Kidney epithelial cell (primary cell): ENCODE results near the gene TMCC2. TPM values are rescaled to one million over a fixed set of nuclear protein-coding genes. Genes with fewer than 3 reads are reported as not detected.

ENCODE experiments used
- DNase-seq: peaks from one replicate; pipeline ENCODE4 v3.0.0-alpha.2; 2010; ENCODE audit warnings: low read depth
- H3K27me3 ChIP-seq: 2 replicates; pipeline ENCODE4 v1.6.0; 2011; ENCODE audit warnings: low read length; ENCODE audit not compliant: control insufficient read depth, insufficient read depth
- H3K36me3 ChIP-seq: 2 replicates; pipeline ENCODE4 v1.5.1; 2011; ENCODE audit warnings: low read length; ENCODE audit not compliant: control insufficient read depth, insufficient read depth
- H3K4me3 ChIP-seq: 2 replicates; pipeline ENCODE4 v1.5.1; 2011; ENCODE audit warnings: low read depth, mild to moderate bottlenecking, control low read depth, low read length
- total RNA-seq: library from RNA; depleted of rRNA; stranded (reverse); fragments of >200 nt; gene quantifications from 2 replicates; pipeline ENCODE4 v1.2.3, GENCODE V29; 2015
- TF ChIP-seq, protein P1 (sequence below): IDR thresholded peaks from 2 replicates; pipeline ENCODE4 v1.5.1; 2011; ENCODE audit warnings: mild to moderate bottlenecking, moderate library complexity, low read length, control low read depth, inconsistent platforms; ENCODE audit not compliant: insufficient read depth, poor library complexity, severe bottlenecking

TMCC2 gene
- total RNA-seq, 1 donor from 2014 or later, result 12.7 TPM

GRCh38 chr1:205300149-205300548 is 72.4 kb downstream of the TMCC2 start:
- H3K36me3 ChIP-seq, result peaks cover 5% of the 10 kb centered on the region

DNA sequence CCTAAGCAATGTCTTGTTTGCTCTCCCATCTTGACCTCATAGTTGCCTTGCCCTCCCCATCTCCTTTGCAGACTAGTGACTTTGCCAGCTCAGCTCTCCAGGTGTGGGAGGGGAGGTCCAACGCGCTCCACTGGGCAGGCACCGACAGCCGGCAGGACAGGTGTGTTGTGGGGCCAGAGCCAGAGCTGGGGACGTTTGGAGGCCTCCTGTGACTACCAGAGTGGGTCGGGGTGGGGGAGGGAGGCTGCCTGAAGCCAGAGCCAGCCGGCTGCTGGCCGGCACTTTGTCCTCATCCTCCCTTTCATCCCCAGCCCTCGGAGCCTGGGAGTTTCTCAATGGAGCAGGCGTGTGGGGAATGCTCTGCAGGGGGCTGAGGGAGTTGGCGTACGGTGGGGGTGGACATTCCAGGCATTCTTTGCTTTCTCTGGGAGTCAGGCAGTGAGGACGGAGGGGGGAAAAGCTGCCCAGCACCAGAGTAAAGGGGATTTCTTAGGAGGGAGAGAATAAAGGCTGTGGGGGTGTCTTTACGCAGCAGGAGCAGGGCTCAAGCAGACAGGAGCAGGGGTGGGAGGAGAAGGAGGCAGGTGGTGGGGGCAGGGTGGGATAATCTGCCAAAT is 73.6 kb downstream of the TMCC2 start:
- H3K4me3 ChIP-seq, result no peak overlapping the region
- peaks cover 5% of the 10 kb centered on the region for H3K36me3 ChIP-seq
- no peaks in the 10 kb centered on the region for H3K27me3 ChIP-seq
- TF ChIP-seq, protein P1, sequence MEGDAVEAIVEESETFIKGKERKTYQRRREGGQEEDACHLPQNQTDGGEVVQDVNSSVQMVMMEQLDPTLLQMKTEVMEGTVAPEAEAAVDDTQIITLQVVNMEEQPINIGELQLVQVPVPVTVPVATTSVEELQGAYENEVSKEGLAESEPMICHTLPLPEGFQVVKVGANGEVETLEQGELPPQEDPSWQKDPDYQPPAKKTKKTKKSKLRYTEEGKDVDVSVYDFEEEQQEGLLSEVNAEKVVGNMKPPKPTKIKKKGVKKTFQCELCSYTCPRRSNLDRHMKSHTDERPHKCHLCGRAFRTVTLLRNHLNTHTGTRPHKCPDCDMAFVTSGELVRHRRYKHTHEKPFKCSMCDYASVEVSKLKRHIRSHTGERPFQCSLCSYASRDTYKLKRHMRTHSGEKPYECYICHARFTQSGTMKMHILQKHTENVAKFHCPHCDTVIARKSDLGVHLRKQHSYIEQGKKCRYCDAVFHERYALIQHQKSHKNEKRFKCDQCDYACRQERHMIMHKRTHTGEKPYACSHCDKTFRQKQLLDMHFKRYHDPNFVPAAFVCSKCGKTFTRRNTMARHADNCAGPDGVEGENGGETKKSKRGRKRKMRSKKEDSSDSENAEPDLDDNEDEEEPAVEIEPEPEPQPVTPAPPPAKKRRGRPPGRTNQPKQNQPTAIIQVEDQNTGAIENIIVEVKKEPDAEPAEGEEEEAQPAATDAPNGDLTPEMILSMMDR, result no peak
- DNase-seq, result peak; percentile 90

More at GRCh38 chr1:205300149-205300548, 72.4 kb downstream of the TMCC2 start:
- TF ChIP-seq, protein P1, result no peak
- H3K27me3 ChIP-seq, result no peaks in the 10 kb centered on the region
- DNase-seq, result no peak
- H3K4me3 ChIP-seq, result no peak overlapping the region

DNA sequence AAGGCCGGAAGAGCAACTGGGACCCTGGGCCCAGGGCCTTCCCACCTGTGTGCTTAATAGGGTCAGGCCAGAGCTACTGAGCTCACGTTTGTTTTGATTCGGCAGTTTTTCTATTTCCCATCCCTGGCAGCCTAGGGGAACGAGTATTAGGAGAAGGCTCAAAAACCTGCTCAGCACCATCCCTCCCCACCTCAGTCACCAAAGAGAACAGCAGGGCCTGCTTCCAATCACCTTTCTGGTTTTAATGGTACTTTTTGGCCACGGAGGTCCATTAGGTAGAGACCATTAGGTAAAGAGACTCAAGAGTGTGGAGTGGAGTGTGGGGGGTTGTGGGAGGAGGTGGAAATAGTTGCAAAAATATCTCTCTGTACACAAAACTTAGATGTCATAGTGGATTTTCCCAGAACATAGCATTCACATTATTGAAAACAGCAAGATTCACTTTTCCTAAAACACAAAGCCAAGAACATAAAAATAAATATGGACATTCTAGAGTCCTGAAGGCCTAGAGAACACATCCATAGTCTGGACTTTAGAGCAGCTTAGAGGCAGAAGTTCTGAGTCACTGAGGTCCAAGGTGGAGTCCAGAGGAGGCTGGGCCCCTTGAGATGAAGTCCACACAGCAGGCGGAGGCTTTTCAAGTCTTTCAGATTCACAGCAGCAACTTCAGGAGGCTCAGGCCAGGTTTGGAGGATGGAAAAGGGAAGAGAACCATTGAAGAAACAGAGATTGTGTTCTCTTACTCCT is 74.3 kb downstream of the TMCC2 start:
- peaks cover 6% of the 10 kb centered on the region for H3K36me3 ChIP-seq
- TF ChIP-seq, protein P1, result no peak
- no peaks in the 10 kb centered on the region for H3K27me3 ChIP-seq
- DNase-seq, result no peak
- no peak overlapping the region for H3K4me3 ChIP-seq

DNA sequence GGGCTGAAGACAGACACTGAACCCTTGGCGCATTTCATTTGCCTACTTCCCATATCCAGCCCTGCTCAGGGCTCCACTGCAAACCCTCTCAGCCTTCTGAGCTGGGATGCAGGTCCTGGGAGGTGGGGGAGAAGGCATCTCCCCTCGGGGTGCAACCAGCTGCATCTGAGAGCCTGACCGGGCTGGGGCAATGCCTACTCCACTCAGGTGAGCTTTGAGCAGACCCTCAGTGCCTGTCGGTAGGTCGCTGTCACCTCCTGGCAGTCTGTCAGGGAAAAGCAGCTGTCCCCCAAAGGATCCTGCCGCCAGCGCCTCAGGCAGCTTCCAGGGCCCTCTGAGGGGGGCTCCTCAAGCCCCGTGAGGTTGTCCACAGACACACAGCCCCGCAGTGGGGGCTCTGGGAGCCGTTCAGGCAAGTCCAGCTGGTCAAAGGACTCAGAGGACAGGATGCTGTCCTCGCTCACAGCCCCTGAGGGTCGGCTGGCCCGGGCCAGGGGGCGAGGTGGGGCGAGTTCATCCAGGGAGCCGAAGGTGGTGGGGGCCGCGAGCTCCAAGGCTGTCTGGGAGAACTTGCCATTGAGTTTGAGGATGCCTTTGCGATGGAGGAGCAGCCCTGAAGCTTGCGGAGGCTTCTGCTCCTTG is 75.6 kb downstream of the TMCC2 start:
- no peak for DNase-seq
- H3K4me3 ChIP-seq, result no peak overlapping the region
- TF ChIP-seq, protein P1, result no peak
- peaks cover 12% of the 10 kb centered on the region for H3K36me3 ChIP-seq
- no peaks in the 10 kb centered on the region for H3K27me3 ChIP-seq

GRCh38 chr1:205304046-205304694 is 76.4 kb downstream of the TMCC2 start:
- H3K27me3 ChIP-seq, result no peaks in the 10 kb centered on the region
- no peak for DNase-seq
- H3K36me3 ChIP-seq, result peaks cover 14% of the 10 kb centered on the region
- no peak overlapping the region for H3K4me3 ChIP-seq
- TF ChIP-seq, protein P1, result no peak
